ENCODE results near the gene ATP6V1D.

DNA sequence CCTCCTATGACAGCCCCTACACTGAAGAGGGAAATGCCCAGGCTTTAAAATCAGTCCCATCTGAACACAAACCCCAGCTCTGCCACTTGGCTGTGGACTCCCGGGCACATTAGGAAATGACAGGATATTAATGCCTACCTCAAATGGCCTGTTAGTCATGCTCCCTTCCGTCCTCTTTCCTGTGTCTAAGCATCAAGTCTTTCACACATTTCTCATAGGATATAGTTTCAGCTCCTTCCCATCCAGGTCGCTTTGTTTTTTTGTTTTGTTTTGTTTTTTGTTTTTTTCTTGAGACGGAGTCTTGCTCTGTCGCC, 36.2 kb upstream of the ATP6V1D start:
- TF ChIP-seq POLR2AphosphoS5 (IDR thresholded peaks at IDR 0.05; ENCODE audit: low read depth, low read length) = no peak
- TF ChIP-seq, protein P1, sequence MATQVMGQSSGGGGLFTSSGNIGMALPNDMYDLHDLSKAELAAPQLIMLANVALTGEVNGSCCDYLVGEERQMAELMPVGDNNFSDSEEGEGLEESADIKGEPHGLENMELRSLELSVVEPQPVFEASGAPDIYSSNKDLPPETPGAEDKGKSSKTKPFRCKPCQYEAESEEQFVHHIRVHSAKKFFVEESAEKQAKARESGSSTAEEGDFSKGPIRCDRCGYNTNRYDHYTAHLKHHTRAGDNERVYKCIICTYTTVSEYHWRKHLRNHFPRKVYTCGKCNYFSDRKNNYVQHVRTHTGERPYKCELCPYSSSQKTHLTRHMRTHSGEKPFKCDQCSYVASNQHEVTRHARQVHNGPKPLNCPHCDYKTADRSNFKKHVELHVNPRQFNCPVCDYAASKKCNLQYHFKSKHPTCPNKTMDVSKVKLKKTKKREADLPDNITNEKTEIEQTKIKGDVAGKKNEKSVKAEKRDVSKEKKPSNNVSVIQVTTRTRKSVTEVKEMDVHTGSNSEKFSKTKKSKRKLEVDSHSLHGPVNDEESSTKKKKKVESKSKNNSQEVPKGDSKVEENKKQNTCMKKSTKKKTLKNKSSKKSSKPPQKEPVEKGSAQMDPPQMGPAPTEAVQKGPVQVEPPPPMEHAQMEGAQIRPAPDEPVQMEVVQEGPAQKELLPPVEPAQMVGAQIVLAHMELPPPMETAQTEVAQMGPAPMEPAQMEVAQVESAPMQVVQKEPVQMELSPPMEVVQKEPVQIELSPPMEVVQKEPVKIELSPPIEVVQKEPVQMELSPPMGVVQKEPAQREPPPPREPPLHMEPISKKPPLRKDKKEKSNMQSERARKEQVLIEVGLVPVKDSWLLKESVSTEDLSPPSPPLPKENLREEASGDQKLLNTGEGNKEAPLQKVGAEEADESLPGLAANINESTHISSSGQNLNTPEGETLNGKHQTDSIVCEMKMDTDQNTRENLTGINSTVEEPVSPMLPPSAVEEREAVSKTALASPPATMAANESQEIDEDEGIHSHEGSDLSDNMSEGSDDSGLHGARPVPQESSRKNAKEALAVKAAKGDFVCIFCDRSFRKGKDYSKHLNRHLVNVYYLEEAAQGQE (IDR thresholded peaks at IDR 0.05; ENCODE audit: insufficient read depth in 1 of 2, low read depth in 2 of 2, low read length in 2 of 2) = no peak

Data from PFSK-1 (cell line).